Panc1 (cell line): ENCODE measurements around the gene GPS1.

ENCODE experiments used
- POLR2AphosphoS5 ChIP-seq: IDR thresholded peaks from 2 replicates; pipeline ENCODE4 v1.6.1; 2012; ENCODE audit warnings: mild to moderate bottlenecking, low read depth, low read length, moderate library complexity
- SIN3A ChIP-seq: IDR thresholded peaks from 2 replicates; pipeline ENCODE4 v1.6.1; 2012; ENCODE audit warnings: low read depth, mild to moderate bottlenecking, low read length, moderate library complexity, borderline replicate concordance; ENCODE audit not compliant: insufficient read depth
- TF ChIP-seq, protein P1 (sequence below): fragments of 450-650 bp; IDR thresholded peaks from 2 replicates; pipeline ENCODE4 v1.5.1; 2017; ENCODE audit warnings: mild to moderate bottlenecking
- TF ChIP-seq, protein P2 (sequence below), 2 experiments: IDR thresholded peaks; 2 replicates each; pipeline ENCODE4 v1.6.1; 2011 to 2012; ENCODE audit warnings: low read depth in 2 of 2, control low read depth in 1 of 2, low read length in 1 of 2, mild to moderate bottlenecking in 1 of 2, moderate library complexity in 1 of 2; ENCODE audit not compliant: insufficient read depth in 1 of 2

DNA sequence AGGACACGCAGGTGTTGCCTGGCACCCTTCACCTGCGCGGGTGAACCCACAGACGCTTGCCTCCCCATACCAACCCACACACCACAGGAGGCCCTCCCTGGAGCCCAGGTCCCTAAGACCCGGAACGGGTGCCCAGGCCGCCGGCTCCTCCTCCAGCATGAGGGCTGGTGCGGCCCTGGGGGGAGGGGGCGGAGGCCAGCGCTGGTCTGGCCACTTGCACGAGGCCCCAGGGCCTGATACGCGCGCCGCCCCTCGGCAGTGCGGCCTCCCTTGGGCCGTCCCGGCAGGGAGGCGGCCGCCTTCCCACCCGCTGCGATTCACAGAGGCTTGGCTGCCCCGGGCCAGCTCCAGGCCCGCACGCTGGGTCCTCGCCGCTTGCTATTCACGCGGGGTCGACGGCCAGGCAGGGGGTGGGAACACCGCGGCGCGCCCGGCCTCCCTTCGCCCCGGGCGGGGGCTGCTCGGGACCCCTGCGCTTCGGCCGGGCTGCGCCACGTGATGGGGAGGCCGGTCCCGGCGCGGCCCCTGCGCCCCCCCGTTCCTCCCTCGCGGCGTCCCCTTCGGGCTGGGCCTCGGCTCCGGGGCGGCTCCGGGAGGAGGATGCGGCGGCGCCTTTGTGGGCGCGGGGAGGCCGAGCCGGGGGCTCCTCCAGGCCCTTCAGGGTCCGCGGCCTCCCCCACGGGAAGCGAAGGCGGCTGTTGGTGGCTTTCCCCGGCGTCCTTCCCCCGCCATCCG, 45.7 kb downstream of the GPS1 start:
- TF ChIP-seq, protein P1, sequence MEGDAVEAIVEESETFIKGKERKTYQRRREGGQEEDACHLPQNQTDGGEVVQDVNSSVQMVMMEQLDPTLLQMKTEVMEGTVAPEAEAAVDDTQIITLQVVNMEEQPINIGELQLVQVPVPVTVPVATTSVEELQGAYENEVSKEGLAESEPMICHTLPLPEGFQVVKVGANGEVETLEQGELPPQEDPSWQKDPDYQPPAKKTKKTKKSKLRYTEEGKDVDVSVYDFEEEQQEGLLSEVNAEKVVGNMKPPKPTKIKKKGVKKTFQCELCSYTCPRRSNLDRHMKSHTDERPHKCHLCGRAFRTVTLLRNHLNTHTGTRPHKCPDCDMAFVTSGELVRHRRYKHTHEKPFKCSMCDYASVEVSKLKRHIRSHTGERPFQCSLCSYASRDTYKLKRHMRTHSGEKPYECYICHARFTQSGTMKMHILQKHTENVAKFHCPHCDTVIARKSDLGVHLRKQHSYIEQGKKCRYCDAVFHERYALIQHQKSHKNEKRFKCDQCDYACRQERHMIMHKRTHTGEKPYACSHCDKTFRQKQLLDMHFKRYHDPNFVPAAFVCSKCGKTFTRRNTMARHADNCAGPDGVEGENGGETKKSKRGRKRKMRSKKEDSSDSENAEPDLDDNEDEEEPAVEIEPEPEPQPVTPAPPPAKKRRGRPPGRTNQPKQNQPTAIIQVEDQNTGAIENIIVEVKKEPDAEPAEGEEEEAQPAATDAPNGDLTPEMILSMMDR: no peak
- 0 out of 2 replicates have a peak, but pooled peaks have one; percentile 63 for TF ChIP-seq SIN3A
- TF ChIP-seq POLR2AphosphoS5: peak; percentile 41; the same call in 1 of the 2 replicates
- TF ChIP-seq, protein P2, sequence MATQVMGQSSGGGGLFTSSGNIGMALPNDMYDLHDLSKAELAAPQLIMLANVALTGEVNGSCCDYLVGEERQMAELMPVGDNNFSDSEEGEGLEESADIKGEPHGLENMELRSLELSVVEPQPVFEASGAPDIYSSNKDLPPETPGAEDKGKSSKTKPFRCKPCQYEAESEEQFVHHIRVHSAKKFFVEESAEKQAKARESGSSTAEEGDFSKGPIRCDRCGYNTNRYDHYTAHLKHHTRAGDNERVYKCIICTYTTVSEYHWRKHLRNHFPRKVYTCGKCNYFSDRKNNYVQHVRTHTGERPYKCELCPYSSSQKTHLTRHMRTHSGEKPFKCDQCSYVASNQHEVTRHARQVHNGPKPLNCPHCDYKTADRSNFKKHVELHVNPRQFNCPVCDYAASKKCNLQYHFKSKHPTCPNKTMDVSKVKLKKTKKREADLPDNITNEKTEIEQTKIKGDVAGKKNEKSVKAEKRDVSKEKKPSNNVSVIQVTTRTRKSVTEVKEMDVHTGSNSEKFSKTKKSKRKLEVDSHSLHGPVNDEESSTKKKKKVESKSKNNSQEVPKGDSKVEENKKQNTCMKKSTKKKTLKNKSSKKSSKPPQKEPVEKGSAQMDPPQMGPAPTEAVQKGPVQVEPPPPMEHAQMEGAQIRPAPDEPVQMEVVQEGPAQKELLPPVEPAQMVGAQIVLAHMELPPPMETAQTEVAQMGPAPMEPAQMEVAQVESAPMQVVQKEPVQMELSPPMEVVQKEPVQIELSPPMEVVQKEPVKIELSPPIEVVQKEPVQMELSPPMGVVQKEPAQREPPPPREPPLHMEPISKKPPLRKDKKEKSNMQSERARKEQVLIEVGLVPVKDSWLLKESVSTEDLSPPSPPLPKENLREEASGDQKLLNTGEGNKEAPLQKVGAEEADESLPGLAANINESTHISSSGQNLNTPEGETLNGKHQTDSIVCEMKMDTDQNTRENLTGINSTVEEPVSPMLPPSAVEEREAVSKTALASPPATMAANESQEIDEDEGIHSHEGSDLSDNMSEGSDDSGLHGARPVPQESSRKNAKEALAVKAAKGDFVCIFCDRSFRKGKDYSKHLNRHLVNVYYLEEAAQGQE (IDR thresholded peaks at IDR 0.05; ENCODE audit: insufficient read depth in 1 of 2, low read depth in 2 of 2, low read length in 1 of 2): no peak
